GM18498 (cell line): ENCODE results near the gene NID2.

Source experiments
- ATAC-seq: cut with Tn5 transposase; IDR thresholded peaks from one replicate; pipeline ENCODE4 v1.9.1; 2021; ENCODE audit warnings: mild to moderate bottlenecking, moderate library complexity; ENCODE audit not compliant: unreplicated experiment

NID2 gene

GRCh38 chr14:52068615-52069306 lies at the start of gene NID2:
Gene NID2, minus strand, starts transcription at chr14:52069059. Its CDS starts 65 bp downstream, at chr14:52068994.
- ATAC-seq = peak; percentile 45

GRCh38 chr14:52117111-52117832 lies 48.4 kb upstream of the NID2 start:
- no peak for ATAC-seq

DNA sequence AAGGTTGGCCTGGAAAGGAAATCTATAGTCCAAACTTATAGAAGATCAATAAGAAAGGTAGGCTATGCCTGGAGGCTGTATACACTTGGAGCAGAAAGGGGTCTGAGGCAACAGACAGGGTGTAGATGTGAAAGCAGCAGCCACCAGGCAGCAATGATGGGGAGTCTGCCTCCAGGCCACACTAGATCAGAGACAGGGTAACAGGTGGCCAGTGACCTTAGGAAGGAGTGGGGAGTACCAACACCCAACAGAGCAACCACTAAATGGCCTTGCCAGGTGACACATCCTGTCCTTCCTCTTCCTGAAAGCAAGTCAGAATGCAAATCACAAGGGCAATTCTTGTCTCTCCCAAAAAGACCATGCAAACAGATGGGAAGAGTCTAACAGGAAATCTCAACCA lies 46.4 kb upstream of the NID2 start:
- ATAC-seq = no peak

DNA sequence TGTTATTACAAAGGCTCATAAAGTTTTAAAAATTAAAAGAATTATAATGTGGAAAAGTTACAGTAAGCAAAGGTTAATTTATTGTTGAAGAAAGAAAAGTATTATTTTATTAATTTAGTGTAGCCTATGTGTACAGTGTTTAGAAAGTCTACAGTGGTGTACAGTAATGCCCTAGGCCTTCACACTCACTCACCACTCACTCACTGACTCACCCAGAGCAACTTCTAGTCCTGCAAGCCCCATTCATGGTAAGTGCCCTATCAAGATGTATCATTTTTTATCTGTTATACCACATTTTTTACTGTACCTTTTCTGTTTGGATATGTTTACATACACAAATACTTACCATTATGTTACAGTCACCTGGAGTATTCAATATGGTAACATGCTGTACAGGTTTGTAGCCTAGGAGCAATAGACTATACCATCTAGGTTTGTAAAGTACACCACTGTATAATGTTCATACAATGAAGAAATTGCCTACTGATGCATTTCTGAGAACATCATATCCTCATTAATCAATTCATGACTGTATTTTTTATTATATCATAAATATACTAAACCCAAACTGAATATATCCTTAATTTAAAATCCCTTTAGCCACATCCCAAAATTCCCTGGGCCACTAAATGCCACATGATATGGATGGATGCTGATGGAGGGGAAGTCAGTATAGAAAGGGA lies 43.6 kb upstream of the NID2 start:
- no peak for ATAC-seq

- ATAC-seq = no peak
Observed at GRCh38 chr14:52111583-52111982, 42.7 kb upstream of the NID2 start.

DNA sequence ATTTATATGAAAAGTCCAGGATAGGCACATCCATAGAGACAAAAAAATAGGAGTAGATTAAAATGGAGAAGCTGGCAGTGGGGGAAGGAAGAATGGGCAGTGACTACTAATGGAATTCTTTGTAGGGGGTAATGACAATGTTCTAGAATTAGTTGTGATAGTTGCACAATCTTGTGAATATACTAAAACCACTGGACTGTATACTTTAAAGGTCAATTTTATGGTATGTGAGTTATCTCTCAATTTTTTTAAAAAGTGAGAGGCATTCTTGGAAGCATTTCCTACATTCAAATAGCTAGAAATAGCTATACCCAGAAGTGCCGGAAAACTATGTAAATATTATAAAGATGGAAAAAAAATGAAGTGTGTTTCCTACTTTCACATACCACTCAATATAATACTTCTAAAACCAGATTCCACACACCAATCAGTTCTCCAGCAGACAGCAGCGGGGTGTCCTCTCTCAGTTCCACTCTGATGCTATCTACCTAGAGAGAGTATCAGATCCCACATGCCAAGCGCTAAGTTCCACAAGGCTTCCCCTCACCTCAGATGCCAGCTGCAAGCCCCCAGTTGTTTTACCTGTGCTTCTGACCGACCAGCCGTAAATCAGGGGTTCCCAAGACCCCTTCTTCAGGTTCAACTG lies 41.7 kb upstream of the NID2 start:
- ATAC-seq = no peak

GRCh38 chr14:52108823-52109222 lies 40.0 kb upstream of the NID2 start:
- ATAC-seq = no peak

DNA sequence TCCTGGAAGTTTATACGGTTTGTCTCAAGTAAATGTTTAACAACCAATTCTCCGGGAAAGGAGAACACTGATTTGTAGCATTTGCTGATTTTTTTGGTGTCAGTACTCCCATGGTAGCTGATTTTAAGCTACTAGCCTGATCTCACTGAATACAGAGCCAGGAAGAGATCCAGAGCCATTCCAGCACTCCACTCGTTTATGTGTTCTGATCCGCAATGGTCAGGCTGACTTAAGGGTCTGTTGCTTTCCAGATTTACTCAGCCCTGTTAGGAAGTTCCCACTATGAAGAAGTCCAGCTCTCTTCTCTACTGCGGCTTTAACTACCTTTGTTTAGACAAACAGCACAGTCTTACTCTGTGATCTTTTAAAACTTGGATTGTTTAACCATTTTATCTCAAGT lies 38.0 kb upstream of the NID2 start:
- no peak for ATAC-seq

GRCh38 chr14:52103416-52103815 lies 34.6 kb upstream of the NID2 start:
- ATAC-seq = no peak

DNA sequence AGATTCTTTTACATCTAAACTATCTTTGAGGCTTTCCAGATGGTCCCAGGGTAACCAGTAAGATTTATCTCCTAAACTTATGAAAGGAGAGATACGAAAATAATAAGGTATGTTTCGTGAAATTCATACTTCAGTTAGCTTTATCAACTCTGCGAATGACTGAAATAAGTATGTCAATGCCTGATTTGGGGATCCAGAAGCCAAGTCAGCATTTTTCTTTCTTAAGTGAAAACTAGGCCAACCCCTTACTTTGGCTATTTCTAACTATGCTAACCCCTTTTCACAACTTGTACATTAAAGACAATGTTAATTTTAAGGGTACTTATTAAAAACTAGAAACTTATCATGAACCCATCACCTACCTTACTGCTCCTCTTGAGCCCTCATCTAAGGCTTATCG lies 26.9 kb upstream of the NID2 start:
- no peak for ATAC-seq

DNA sequence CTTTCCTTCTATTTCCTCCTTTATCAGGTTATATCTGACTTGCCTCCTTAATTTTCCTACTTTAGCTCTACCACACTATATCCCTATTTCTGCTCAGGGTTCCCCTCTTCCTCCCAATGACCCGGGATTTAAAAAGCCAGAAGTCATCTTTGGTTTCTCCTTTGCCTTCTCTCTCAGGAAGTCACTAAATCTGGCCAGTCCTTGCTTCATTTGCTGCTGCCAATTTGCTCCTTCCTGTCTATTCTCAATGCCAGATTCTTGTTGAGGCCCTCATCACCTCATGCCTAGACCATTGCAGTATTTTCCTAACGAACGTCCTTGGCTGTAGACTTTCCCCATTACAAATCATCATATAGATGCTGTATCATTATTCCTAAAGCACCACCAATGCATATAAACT lies 26.5 kb upstream of the NID2 start:
- no peak for ATAC-seq

- ATAC-seq = no peak
Observed at GRCh38 chr14:52094546-52095271, 25.9 kb upstream of the NID2 start.

GRCh38 chr14:52091928-52092327 lies 23.1 kb upstream of the NID2 start:
- ATAC-seq = no peak

DNA sequence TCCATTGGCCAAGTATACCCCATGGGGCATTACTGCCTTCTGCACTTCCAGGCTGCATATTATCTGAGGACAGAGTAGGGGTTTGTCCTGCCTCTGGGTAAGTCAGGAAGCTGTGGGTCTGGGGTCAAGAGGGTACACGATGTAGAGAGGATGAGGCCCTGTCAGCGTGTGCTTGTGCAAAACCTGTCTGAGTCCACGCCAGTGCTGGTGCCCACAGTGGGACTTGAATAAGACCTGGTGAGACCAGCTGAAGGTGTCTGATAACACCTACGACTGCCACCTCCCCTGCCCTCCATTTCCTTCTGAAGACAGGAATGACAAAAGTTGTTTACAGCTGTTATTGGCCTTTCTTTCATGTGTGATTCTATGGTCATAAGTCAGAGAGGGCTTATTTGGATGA lies 22.1 kb upstream of the NID2 start:
- no peak for ATAC-seq

DNA sequence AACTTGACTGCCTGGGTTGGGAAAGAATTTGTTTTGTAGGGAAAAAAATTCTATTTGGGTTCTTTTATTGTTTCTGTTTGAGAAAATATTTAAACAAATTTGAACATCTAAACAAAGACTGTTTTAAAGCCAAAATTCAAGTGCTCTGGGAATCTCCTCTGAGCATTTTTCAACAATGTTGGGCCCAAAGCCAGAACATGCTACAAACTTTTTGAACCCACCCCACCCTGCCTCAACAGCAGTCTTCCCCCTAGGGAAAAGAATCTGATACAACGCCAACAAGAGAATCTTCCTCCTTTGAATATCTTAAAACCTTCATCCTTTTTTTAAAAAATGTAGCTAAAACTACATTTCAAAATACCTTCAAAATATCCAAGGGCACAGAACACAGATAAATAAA lies 20.4 kb upstream of the NID2 start:
- ATAC-seq = no peak

GRCh38 chr14:52086711-52087110 lies 17.9 kb upstream of the NID2 start:
- no peak for ATAC-seq

DNA sequence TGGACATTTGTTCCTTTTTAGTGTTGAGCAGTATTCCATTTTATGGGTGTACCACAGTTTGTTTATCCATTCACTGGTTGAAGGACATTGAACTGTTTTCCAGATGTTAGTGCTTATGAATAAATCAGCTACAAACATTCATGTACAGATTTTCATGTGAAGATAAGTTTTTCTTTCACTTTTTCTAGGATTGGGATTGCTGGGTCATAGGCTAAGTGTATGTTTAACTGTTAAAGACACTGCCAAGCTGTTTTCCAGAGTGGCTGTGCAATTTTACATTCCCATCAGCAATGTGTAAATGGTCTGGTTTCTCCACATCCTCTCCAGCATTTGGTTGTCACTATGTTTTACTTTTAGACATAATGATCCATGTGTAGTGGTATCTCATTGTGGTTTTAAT lies 14.0 kb upstream of the NID2 start:
- no peak for ATAC-seq

DNA sequence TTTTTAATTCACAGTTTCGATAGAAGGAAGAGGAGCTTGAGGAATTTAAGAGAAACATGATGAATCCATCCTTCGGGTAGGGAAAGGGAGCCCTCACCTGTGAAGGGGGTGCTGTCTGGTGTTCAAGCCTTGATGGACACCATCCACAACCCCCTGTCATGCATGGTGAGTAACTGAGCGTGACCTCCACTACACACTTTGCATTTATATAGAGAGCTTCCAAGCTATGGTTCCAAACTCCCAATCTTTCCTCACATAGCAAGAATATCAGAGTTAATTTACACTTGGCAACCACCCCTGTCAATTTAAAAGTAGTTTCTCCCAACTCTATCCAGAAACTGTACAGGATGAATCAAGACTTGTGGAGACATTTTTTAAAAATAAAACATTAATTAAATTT lies 13.1 kb upstream of the NID2 start:
- no peak for ATAC-seq

- no peak for ATAC-seq
Observed at GRCh38 chr14:52080808-52081755, 12.2 kb upstream of the NID2 start.
